Vagina (tissue), 2 donors: ENCODE results near the gene TAF6. TPM values are rescaled to one million over a fixed set of nuclear protein-coding genes. Genes with fewer than 3 reads are reported as not detected.

Experiments used
- DNase-seq, 2 donors: peaks; one replicate each; pipeline ENCODE4 v3.0.0-alpha.2; 2017; ENCODE audit errors: extremely low spot score in 2 of 2
- H3K27ac ChIP-seq: fragments of 200-600 bp; sonication (generic); one replicate; pipeline ENCODE4 v1.5.1; 2019
- H3K27me3 ChIP-seq: fragments of 200-600 bp; sonication (generic); one replicate; pipeline ENCODE4 v1.5.1; 2019
- H3K36me3 ChIP-seq, 2 donors: fragments of 200-600 bp; sonication (generic); one replicate each; pipeline ENCODE4 v1.5.1; 2017 to 2019
- H3K4me1 ChIP-seq: fragments of 200-600 bp; sonication (generic); one replicate; pipeline ENCODE4 v1.5.1; 2019
- H3K4me3 ChIP-seq, 2 donors: fragments of 200-600 bp; sonication (generic); 1 replicate in 1 of 2; 2 replicates in 1 of 2; pipeline ENCODE4 v1.5.1; 2016 to 2019
- H3K9me3 ChIP-seq: fragments of 200-600 bp; sonication (generic); one replicate; pipeline ENCODE4 v1.5.1; 2019
- POLR2A ChIP-seq, 2 donors: fragments of 450-650 bp; IDR thresholded peaks; one replicate each; pipeline ENCODE4 v1.6.1; 2017; ENCODE audit warnings: antibody characterized with exemption in 2 of 2, mild to moderate bottlenecking in 2 of 2, moderate library complexity in 2 of 2
- POLR2AphosphoS5 ChIP-seq, 2 donors: sonication (generic); formaldehyde crosslinking; IDR thresholded peaks; one replicate each; pipeline ENCODE4 v1.9.0; 2017; ENCODE audit warnings: antibody characterized with exemption in 2 of 2, mild to moderate bottlenecking in 2 of 2, low read depth in 1 of 2; ENCODE audit not compliant: insufficient read depth in 1 of 2
- intact Hi-C: fragments of 100-400 bp; cut with DNase I; formaldehyde crosslinking; loops from one replicate; pipeline ENCODE4 v1.15.1; 2023
- total RNA-seq: library from RNA; depleted of rRNA; stranded (reverse); fragments of >200 nt; gene quantifications from one replicate; pipeline ENCODE4 v1.2.3, GENCODE V29; 2016
- TF ChIP-seq, protein P1 (sequence below), 3 experiments: fragments of 450-650 bp in 2 of 3; fragments of 200-600 bp in 1 of 3; sonication (generic) in 1 of 3; IDR thresholded peaks; one replicate each; pipeline ENCODE4 v1.5.1; 2017 to 2019; ENCODE audit warnings: antibody characterized with exemption in 3 of 3, mild to moderate bottlenecking in 2 of 3, moderate library complexity in 2 of 3

TAF6 gene
- total RNA-seq, 1 donor from 2014 or later = 54.3 TPM

DNA sequence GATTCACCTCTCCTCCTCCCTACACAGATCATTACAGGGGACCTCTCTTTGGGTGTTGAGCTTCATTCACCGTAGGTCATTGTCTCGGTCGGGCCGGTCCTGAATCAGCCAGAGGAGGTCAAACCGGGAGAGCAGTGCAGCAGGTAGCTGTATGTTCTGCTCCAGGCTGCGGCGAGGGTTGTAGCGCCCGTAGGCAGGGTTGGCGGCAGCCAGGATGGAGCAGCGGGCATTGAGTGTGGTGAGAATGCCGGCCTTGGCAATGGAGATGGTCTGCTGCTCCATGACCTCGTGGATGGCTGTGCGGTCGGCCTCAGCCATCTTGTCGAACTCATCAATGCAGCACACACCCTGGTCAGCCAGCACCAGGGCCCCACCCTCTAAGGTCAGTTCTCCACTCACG lies 23.5 kb downstream of the TAF6 start:
- intact Hi-C loops = no loop called here

GRCh38 chr7:100095289-100095688 lies 23.9 kb downstream of the TAF6 start:
- Histone ChIP-seq H3K36me3 (peaks cover 8 to 84% of the 10 kb centered on the region in 2 donors), H3K4me3 (no peak overlapping the region), H3K27me3 (no peaks in the 10 kb centered on the region), H3K4me1 (peaks cover 19% of the 10 kb centered on the region), H3K9me3 (no peaks in the 10 kb centered on the region), H3K27ac (no peak overlapping the region)
- DNase-seq = no peak
- intact Hi-C loops = no loop called here
- TF ChIP-seq, protein P1, sequence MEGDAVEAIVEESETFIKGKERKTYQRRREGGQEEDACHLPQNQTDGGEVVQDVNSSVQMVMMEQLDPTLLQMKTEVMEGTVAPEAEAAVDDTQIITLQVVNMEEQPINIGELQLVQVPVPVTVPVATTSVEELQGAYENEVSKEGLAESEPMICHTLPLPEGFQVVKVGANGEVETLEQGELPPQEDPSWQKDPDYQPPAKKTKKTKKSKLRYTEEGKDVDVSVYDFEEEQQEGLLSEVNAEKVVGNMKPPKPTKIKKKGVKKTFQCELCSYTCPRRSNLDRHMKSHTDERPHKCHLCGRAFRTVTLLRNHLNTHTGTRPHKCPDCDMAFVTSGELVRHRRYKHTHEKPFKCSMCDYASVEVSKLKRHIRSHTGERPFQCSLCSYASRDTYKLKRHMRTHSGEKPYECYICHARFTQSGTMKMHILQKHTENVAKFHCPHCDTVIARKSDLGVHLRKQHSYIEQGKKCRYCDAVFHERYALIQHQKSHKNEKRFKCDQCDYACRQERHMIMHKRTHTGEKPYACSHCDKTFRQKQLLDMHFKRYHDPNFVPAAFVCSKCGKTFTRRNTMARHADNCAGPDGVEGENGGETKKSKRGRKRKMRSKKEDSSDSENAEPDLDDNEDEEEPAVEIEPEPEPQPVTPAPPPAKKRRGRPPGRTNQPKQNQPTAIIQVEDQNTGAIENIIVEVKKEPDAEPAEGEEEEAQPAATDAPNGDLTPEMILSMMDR (IDR thresholded peaks at IDR 0.05) = no peak
- TF ChIP-seq POLR2A (IDR thresholded peaks at IDR 0.05) = no peak

More for the DNA sequence above, 23.5 kb downstream of the TAF6 start:
- TF ChIP-seq POLR2AphosphoS5 (IDR thresholded peaks at IDR 0.05; ENCODE audit: insufficient read depth in 1 of 2, low read depth in 1 of 2) (no peak), POLR2A (IDR thresholded peaks at IDR 0.05) (no peak)
- TF ChIP-seq, protein P1 (IDR thresholded peaks at IDR 0.05) = no peak
- H3K9me3 ChIP-seq = no peaks in the 10 kb centered on the region
- H3K4me3 ChIP-seq = no peak overlapping the region
- DNase-seq = no peak
- H3K4me1 ChIP-seq = peaks cover 19% of the 10 kb centered on the region
- H3K36me3 ChIP-seq = peaks cover 8 to 84% of the 10 kb centered on the region in 2 donors
- no peaks in the 10 kb centered on the region for H3K27me3 ChIP-seq
- no peak overlapping the region for H3K27ac ChIP-seq

- no peak overlapping the region for H3K27ac ChIP-seq
- no peak overlapping the region for H3K4me3 ChIP-seq
- peaks cover 8 to 78% of the 10 kb centered on the region in 2 donors for H3K36me3 ChIP-seq
- intact Hi-C loops = no loop called here
- H3K9me3 ChIP-seq = no peaks in the 10 kb centered on the region
- H3K4me1 ChIP-seq = peaks cover 19% of the 10 kb centered on the region
- TF ChIP-seq, protein P1 (IDR thresholded peaks at IDR 0.05) = no peak
- no peak for TF ChIP-seq POLR2AphosphoS5 (IDR thresholded peaks at IDR 0.05; ENCODE audit: insufficient read depth in 1 of 2, low read depth in 1 of 2)
- TF ChIP-seq POLR2A (IDR thresholded peaks at IDR 0.05) = no peak
- DNase-seq = no peak
- H3K27me3 ChIP-seq = no peaks in the 10 kb centered on the region
Measured at GRCh38 chr7:100093925-100094486, 25.2 kb downstream of the TAF6 start.

GRCh38 chr7:100093498-100093897 lies 25.7 kb downstream of the TAF6 start:
- intact Hi-C loops = no loop called here
- no peak overlapping the region for H3K4me3 ChIP-seq
- H3K36me3 ChIP-seq = peaks cover 8 to 73% of the 10 kb centered on the region in 2 donors
- no peaks in the 10 kb centered on the region for H3K9me3 ChIP-seq
- H3K27me3 ChIP-seq = no peaks in the 10 kb centered on the region
- peaks cover 15% of the 10 kb centered on the region for H3K4me1 ChIP-seq
- no peak for DNase-seq
- TF ChIP-seq, protein P1 (IDR thresholded peaks at IDR 0.05) = no peak
- TF ChIP-seq POLR2AphosphoS5 (IDR thresholded peaks at IDR 0.05; ENCODE audit: insufficient read depth in 1 of 2, low read depth in 1 of 2) (no peak), POLR2A (IDR thresholded peaks at IDR 0.05) (no peak)
- no peak overlapping the region for H3K27ac ChIP-seq

- Histone ChIP-seq H3K4me1 (peaks cover 17% of the 10 kb centered on the region), H3K27ac (no peak overlapping the region), H3K27me3 (no peaks in the 10 kb centered on the region), H3K9me3 (no peaks in the 10 kb centered on the region), H3K4me3 (no peak overlapping the region), H3K36me3 (peaks cover 8 to 69% of the 10 kb centered on the region in 2 donors)
- intact Hi-C loops = no loop called here
- DNase-seq = no peak
- TF ChIP-seq POLR2A (IDR thresholded peaks at IDR 0.05) (no peak), POLR2AphosphoS5 (IDR thresholded peaks at IDR 0.05; ENCODE audit: insufficient read depth in 1 of 2, low read depth in 1 of 2) (no peak)
- TF ChIP-seq, protein P1 (IDR thresholded peaks at IDR 0.05) = no peak
Measured at GRCh38 chr7:100093054-100093453, 26.1 kb downstream of the TAF6 start.
